Fibroblast of the aortic adventitia (primary cell): ENCODE data around the gene SELENOH. TPM values are rescaled to one million over a fixed set of nuclear protein-coding genes. Genes with fewer than 3 reads are reported as not detected.

Experiments used
- DNase-seq: peaks from one replicate; pipeline ENCODE4 v3.0.0-alpha.2; 2010; ENCODE audit warnings: low read depth
- H3K4me3 ChIP-seq: 2 replicates; pipeline ENCODE4 v1.5.1; 2011; ENCODE audit warnings: low read depth, mild to moderate bottlenecking, control low read depth, low read length, moderate library complexity
- total RNA-seq: library from RNA; depleted of rRNA; stranded (reverse); fragments of >200 nt; gene quantifications from 2 replicates; pipeline ENCODE4 v1.2.3, GENCODE V29; 2012; ENCODE audit warnings: low replicate concordance
- TF ChIP-seq, protein P1 (sequence below): IDR thresholded peaks from 2 replicates; pipeline ENCODE4 v1.5.1; 2011; ENCODE audit warnings: mild to moderate bottlenecking, low read length, control low read depth, inconsistent platforms; ENCODE audit not compliant: insufficient read depth

Gene SELENOH
- total RNA-seq, 1 donor, result 63.4 TPM

DNA sequence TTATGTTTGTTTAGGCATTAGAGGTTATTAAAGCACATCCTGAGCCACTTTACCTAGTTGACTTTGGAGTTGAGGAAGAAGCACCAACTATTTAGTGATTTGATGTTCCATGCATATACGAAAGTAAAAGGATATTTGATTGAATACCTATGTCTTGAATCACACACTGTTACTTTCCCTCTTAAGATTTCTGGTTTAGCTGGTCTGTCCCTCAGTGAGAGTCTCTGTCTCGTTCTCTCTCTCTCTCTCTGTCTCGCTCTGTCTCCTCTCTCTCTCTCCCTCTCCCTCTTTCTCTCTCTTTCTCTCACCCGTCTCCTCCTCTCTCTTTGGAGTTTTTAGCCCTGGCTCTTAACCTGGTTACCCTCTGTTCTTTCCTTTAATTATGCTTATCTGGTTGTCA is 31.3 kb downstream of the SELENOH start:
- TF ChIP-seq, protein P1, sequence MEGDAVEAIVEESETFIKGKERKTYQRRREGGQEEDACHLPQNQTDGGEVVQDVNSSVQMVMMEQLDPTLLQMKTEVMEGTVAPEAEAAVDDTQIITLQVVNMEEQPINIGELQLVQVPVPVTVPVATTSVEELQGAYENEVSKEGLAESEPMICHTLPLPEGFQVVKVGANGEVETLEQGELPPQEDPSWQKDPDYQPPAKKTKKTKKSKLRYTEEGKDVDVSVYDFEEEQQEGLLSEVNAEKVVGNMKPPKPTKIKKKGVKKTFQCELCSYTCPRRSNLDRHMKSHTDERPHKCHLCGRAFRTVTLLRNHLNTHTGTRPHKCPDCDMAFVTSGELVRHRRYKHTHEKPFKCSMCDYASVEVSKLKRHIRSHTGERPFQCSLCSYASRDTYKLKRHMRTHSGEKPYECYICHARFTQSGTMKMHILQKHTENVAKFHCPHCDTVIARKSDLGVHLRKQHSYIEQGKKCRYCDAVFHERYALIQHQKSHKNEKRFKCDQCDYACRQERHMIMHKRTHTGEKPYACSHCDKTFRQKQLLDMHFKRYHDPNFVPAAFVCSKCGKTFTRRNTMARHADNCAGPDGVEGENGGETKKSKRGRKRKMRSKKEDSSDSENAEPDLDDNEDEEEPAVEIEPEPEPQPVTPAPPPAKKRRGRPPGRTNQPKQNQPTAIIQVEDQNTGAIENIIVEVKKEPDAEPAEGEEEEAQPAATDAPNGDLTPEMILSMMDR, result no peak
- H3K4me3 ChIP-seq, result no peak overlapping the region
- DNase-seq, result no peak

DNA sequence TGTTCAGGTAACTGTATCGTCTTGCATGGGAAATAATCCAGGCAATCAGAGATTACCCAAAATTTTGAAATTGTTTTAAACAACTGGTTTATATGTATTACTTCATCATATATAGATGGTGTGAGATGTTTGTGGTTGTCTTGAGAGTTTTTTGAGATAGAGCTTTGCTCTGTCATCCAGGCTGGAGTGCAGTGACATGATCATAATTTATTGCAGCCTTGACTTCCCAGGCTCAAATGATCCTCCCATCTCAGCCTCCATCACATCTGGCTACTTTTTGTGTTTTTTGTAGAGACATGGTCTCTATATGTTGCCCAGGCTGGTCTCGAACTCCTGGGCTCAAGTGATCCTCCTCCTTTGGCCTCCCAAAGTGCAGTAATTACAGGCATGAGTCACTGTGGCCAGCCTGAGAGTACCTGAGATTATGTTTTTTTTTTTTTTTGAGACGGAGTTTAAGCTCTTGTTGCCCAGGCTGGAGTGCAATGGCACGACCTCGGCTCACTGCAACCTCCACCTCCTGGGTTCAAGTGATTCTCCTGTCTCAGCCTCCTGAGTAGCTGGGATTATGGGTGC is 31.8 kb downstream of the SELENOH start:
- H3K4me3 ChIP-seq, result no peak overlapping the region
- no peak for DNase-seq
- TF ChIP-seq, protein P1, result no peak

DNA sequence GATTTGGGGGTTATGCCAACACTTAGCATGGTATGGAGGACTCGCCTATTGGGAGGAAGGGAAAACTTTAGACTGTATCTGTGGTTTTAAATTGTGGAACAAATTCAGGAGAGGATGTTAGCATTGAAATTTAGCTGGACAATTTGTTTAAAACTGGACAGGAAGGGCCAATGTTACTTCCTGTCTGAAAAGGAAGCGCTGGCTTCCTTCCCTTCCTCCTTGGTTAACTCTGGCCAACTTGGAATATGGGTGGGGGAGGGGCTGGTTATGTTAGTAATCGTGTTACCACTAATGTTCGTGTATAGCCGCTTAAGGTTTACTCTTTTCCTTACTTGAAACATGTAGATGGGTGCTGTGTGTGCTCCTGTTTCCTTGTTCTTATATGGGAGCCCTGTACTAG is 34.2 kb downstream of the SELENOH start:
- TF ChIP-seq, protein P1, result no peak
- DNase-seq, result peak; percentile 23

DNA sequence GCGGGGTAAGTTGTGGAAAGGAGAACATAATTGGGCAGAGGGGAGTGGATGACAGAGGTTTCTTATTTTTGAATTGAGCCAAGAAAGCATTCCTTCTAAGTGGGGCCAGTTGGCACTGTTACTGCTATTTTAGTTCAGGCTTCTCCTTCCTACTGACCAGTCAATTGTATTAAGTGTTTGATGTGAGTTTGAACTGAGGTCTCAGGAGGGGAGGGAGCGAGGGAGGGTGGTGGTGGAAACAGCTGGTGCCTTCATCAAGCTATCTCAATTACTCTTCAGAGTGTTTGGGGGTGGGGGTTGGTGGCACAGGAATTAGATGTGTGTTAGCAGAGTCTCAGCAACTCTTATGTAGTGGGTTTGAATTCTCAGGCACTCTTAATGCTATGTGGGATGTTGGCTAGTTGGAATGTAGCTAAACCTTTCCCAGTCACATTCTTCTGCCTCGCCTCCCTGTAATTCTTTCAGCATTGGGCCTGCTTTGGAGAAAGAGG is 34.8 kb downstream of the SELENOH start:
- DNase-seq, result peak; percentile 70
- peak overlapping the region; percentile 31 for H3K4me3 ChIP-seq
- TF ChIP-seq, protein P1, result no peak

More for the DNA sequence above, 34.2 kb downstream of the SELENOH start:
- peak overlapping the region; percentile 4 for H3K4me3 ChIP-seq

DNA sequence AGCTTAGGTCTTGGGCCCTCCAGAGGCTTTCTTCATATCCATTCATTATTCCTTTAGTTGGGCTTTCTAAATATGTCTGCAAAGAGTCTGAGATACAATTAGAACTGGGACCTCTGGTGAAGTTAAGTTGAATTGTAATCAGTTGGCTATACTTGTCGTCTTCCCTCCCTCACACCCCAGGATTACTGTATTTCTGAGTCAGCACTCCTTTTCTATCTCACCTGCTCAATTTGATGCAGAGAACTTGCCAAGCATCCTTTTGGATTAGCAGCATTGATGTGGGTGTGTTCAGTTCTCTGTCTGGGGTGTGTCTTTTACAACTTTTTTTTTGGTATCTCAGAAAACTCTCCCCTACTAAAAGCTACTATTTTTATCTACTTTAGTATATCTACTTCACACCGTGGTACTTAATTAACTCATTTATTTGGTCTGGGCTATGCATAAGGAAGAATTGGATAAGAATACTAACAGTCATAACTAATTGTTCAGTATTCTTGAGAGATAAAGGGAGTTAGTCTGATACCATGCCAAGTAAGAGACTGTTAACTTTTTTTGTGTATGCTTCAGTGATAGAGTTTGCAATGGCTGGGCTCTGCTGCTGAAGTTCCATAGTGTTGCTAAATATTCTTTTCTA is 35.4 kb downstream of the SELENOH start:
- no peak overlapping the region for H3K4me3 ChIP-seq
- DNase-seq, result peak; percentile 38
- TF ChIP-seq, protein P1, result no peak

DNA sequence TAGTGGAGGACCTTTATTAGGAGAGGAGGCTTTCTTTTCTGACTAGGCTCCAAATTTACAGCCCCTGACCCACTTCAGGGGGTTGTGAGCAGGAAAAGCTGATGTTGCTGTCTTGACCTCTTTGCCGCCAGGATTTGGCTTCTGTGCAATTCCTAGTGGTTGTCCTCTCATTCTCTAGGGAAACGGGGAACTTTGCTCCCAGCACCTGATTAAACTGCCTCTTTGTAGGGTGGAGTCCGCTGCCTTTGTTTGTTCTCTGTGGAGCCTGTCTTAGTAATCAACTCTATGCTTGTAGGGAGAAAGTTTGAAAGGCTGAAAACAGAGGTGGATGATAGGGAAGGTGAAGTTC is 36.7 kb downstream of the SELENOH start:
- TF ChIP-seq, protein P1, result no peak
- DNase-seq, result no peak
- H3K4me3 ChIP-seq, result peak overlapping the region; percentile 47
